CD14-positive monocyte (primary cell): ENCODE measurements around the gene CIART. TPM values are rescaled to one million over a fixed set of nuclear protein-coding genes. Genes with fewer than 3 reads are reported as not detected.

Source experiments
- DNase-seq, 3 donors: peaks; one replicate each; pipeline ENCODE4 v3.0.0-alpha.2; 2011 to 2022
- H2AFZ ChIP-seq: 2 replicates; pipeline ENCODE4 v1.6.0; 2012; ENCODE audit warnings: mild to moderate bottlenecking, low read depth, low read length, inconsistent platforms; ENCODE audit not compliant: insufficient read depth, poor library complexity, severe bottlenecking
- H3K27ac ChIP-seq, 2 donors: 1 replicate in 1 of 2; 2 replicates in 1 of 2; pipeline ENCODE4 v1.5.1; 2012 to 2013; ENCODE audit warnings: low read length in 2 of 2, control low read depth in 1 of 2, inconsistent platforms in 1 of 2, low read depth in 1 of 2, mild to moderate bottlenecking in 1 of 2
- H3K27me3 ChIP-seq, 2 donors: one replicate each; pipeline versions ENCODE4 v1.6.0 to v1.6.1; 2011 to 2013; ENCODE audit warnings: low read length in 2 of 2; ENCODE audit not compliant: control insufficient read depth in 2 of 2, insufficient read depth in 2 of 2
- H3K36me3 ChIP-seq, 2 donors: replicated peaks in 1 of 2; 1 replicate in 1 of 2; 2 replicates in 1 of 2; pipeline versions ENCODE4 v1.5.1 to v1.6.1; 2012 to 2013; ENCODE audit warnings: low read length in 2 of 2, control low read depth in 1 of 2, inconsistent platforms in 1 of 2, mild to moderate bottlenecking in 1 of 2; ENCODE audit not compliant: insufficient read depth in 2 of 2, control insufficient read depth in 1 of 2
- H3K4me1 ChIP-seq, 2 donors: 1 replicate in 1 of 2; 2 replicates in 1 of 2; pipeline versions ENCODE4 v1.5.1 to v1.6.1; 2012 to 2013; ENCODE audit warnings: low read length in 2 of 2, control low read depth in 1 of 2, inconsistent platforms in 1 of 2, mild to moderate bottlenecking in 1 of 2, moderate library complexity in 1 of 2; ENCODE audit not compliant: insufficient read depth in 2 of 2, control insufficient read depth in 1 of 2
- H3K4me2 ChIP-seq: replicated peaks from 2 replicates; pipeline ENCODE3; 2012; ENCODE audit warnings: low read length, moderate library complexity, mild to moderate bottlenecking; ENCODE audit not compliant: poor library complexity, severe bottlenecking; ENCODE audit errors: extremely low read depth
- H3K4me3 ChIP-seq, 3 experiments: fragments of 200-600 bp in 1 of 3; sonication (generic) in 1 of 3; replicated peaks in 1 of 3; 1 replicate in 2 of 3; 2 replicates in 1 of 3; pipeline ENCODE4 v1.5.1; 2011 to 2013; ENCODE audit warnings: low read length in 3 of 3, mild to moderate bottlenecking in 3 of 3, control low read depth in 2 of 3, low read depth in 2 of 3, inconsistent platforms in 1 of 3, moderate library complexity in 1 of 3
- H3K79me2 ChIP-seq: 2 replicates; pipeline ENCODE4 v1.6.0; 2012; ENCODE audit warnings: mild to moderate bottlenecking, control low read depth, inconsistent platforms, low read length, moderate library complexity; ENCODE audit not compliant: insufficient read depth
- H3K9ac ChIP-seq: 2 replicates; pipeline ENCODE4 v1.6.0; 2017; ENCODE audit warnings: low read length, mild to moderate bottlenecking; ENCODE audit not compliant: insufficient read depth, poor library complexity, severe bottlenecking
- H3K9me3 ChIP-seq, 2 donors: replicated peaks in 1 of 2; 1 replicate in 1 of 2; 2 replicates in 1 of 2; pipeline versions ENCODE4 v1.5.1 to v1.6.1; 2012 to 2013; ENCODE audit warnings: low read length in 2 of 2, control low read depth in 1 of 2; ENCODE audit not compliant: control insufficient read depth in 1 of 2, insufficient read depth in 1 of 2
- H4K20me1 ChIP-seq: 2 replicates; pipeline ENCODE4 v1.6.0; 2012; ENCODE audit warnings: mild to moderate bottlenecking, low read length, control low read depth, moderate library complexity; ENCODE audit not compliant: insufficient read depth
- H3K27ac Mint-ChIP-seq, 7 donors: one replicate each; pipeline ENCODE4 v1.8.0; 2020; ENCODE audit warnings: mild to moderate bottlenecking in 7 of 7, mixed read lengths in 7 of 7, moderate library complexity in 6 of 7, inconsistent platforms in 2 of 7
- H3K27me3 Mint-ChIP-seq, 3 donors: one replicate each; pipeline ENCODE4 v1.8.0; 2021 to 2022; ENCODE audit warnings: low read depth in 3 of 3, mild to moderate bottlenecking in 3 of 3, mixed read lengths in 3 of 3, moderate library complexity in 3 of 3, inconsistent platforms in 1 of 3
- H3K36me3 Mint-ChIP-seq, 2 donors: one replicate each; pipeline ENCODE4 v1.8.0; 2020; ENCODE audit warnings: mixed read lengths in 2 of 2, inconsistent platforms in 1 of 2, mild to moderate bottlenecking in 1 of 2
- H3K4me1 Mint-ChIP-seq: one replicate; pipeline ENCODE4 v1.8.0; 2020; ENCODE audit warnings: mild to moderate bottlenecking, mixed read lengths
- H3K4me3 Mint-ChIP-seq, 2 donors: one replicate each; pipeline ENCODE4 v1.8.0; 2020; ENCODE audit warnings: mild to moderate bottlenecking in 2 of 2, mixed read lengths in 2 of 2, moderate library complexity in 1 of 2
- H3K9me3 Mint-ChIP-seq, 7 donors: one replicate each; pipeline ENCODE4 v1.8.0; 2020 to 2022; ENCODE audit warnings: mixed read lengths in 7 of 7, mild to moderate bottlenecking in 6 of 7, moderate library complexity in 6 of 7, inconsistent platforms in 2 of 7
- WGBS: methylation state at CpG from one replicate; pipeline ENCODE4 v1.1.5; 2013; ENCODE audit warnings: missing lambda C conversion rate; ENCODE audit not compliant: insufficient coverage; 5-methylcytosine and 5-hydroxymethylcytosine counted together
- intact Hi-C, 2 donors: fragments of 100-400 bp; cut with micrococcal nuclease; formaldehyde crosslinking; loops; one replicate each; pipeline versions ENCODE4 v1.15.0 to v1.15.1; 2023
- polyA plus RNA-seq, 3 donors: library from polyadenylated mRNA; depleted of rRNA in 1 of 3; unstranded in 2 of 3; stranded (reverse) in 1 of 3; fragments of 300-500 nt in 2 of 3; fragments of >200 nt in 1 of 3; fragmentation: Illumina TruSeq in 2 of 3; gene quantifications; 1 replicate in 2 of 3; 2 replicates in 1 of 3; pipeline ENCODE4 v1.2.3, GENCODE V29; 2012 to 2021
- TF ChIP-seq, protein P1 (sequence below): fragments of 200-600 bp; IDR thresholded peaks from one replicate; pipeline ENCODE4 v1.8.0; 2022; ENCODE audit warnings: antibody characterized with exemption, mild to moderate bottlenecking

The CIART gene
- polyA plus RNA-seq, 3 donors = 0.61 TPM; not detected in 2

DNA sequence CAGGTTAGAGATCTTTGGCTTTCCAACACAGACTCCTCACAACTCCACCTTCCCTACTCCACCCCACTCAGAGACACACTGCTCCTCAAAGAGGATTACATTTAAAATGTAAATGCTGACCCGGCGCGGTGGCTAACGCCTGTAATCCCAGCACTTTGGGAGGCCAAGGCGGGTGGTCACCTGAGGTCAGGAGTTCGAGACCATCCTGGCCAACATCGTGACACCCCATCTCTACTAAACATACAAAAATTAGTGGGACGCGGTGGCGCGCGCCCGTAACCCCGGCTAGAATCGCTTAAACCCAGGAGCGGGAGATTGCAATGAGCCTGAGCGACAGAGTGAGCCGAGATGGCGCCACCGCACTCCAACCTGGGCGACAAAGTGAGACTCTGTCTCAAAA, 44.6 kb upstream of the CIART start:
- Mint-ChIP-seq H3K4me3 (no peak overlapping the region), H3K27me3 (peaks cover 0 to 2% (median 1%) of the 10 kb centered on the region in 3 donors), H3K27ac (no peak overlapping the region), H3K9me3 (no peaks in the 10 kb centered on the region), H3K36me3 (no peaks in the 10 kb centered on the region), H3K4me1 (peaks cover 16% of the 10 kb centered on the region)
- no peak for DNase-seq
- H3K27ac ChIP-seq = no peak overlapping the region
- H3K79me2 ChIP-seq = peaks cover 29% of the 10 kb centered on the region
- intact Hi-C loops = loop anchor here in 1 of 2 donors (10.0 kb wide), 1 partner anchor 53 kb away; no protein-coding TSS in a partner anchor
- H3K4me3 ChIP-seq = no peak overlapping the region
- TF ChIP-seq, protein P1, sequence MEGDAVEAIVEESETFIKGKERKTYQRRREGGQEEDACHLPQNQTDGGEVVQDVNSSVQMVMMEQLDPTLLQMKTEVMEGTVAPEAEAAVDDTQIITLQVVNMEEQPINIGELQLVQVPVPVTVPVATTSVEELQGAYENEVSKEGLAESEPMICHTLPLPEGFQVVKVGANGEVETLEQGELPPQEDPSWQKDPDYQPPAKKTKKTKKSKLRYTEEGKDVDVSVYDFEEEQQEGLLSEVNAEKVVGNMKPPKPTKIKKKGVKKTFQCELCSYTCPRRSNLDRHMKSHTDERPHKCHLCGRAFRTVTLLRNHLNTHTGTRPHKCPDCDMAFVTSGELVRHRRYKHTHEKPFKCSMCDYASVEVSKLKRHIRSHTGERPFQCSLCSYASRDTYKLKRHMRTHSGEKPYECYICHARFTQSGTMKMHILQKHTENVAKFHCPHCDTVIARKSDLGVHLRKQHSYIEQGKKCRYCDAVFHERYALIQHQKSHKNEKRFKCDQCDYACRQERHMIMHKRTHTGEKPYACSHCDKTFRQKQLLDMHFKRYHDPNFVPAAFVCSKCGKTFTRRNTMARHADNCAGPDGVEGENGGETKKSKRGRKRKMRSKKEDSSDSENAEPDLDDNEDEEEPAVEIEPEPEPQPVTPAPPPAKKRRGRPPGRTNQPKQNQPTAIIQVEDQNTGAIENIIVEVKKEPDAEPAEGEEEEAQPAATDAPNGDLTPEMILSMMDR = no peak
- H3K27me3 ChIP-seq = no peaks in the 10 kb centered on the region
- H3K4me2 ChIP-seq = no peak overlapping the region
- peaks cover 21 to 22% of the 10 kb centered on the region in 2 donors for H3K4me1 ChIP-seq
- H4K20me1 ChIP-seq = no peaks in the 10 kb centered on the region
- H3K9ac ChIP-seq = no peak overlapping the region
- H2AFZ ChIP-seq = no peak overlapping the region
- no peaks in the 10 kb centered on the region for H3K36me3 ChIP-seq
- WGBS = 94% methylated on average over 14 of the region's 21 CpGs
- no peaks in the 10 kb centered on the region for H3K9me3 ChIP-seq

DNA sequence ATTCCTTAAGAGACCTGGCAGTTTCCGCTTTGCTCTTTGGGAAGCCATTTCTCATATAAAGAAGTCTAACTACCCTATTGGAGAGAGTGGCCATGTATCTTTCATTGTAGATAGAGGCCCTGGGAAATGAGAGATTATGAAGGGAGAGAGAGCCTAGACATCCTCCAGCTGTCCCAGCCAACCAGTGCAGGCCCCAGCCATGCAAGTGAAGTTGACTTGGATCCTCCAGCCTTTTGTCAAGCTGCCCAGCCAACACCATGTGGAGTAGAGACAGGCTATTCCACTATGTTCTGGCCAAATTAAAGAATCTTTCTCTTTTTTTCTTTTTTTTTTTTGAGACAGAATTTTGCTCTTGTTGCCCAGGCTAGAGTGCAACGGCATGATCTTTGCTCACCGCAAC, 39.4 kb upstream of the CIART start:
- H3K4me1 ChIP-seq = peaks cover 0 to 2% of the 10 kb centered on the region in 2 donors
- no peaks in the 10 kb centered on the region for H4K20me1 ChIP-seq
- H3K27ac ChIP-seq = no peak overlapping the region
- Mint-ChIP-seq H3K4me3 (no peak overlapping the region), H3K4me1 (peaks cover 6% of the 10 kb centered on the region), H3K36me3 (no peaks in the 10 kb centered on the region), H3K9me3 (no peaks in the 10 kb centered on the region), H3K27ac (no peak overlapping the region), H3K27me3 (peaks cover 1 to 10% (median 6%) of the 10 kb centered on the region in 3 donors)
- H3K27me3 ChIP-seq = no peaks in the 10 kb centered on the region
- H3K79me2 ChIP-seq = no peaks in the 10 kb centered on the region
- H3K9me3 ChIP-seq = no peaks in the 10 kb centered on the region
- 100% methylated on average over 1 of the region's 3 CpGs for WGBS
- intact Hi-C loops = no loop called here
- TF ChIP-seq, protein P1 = no peak
- H2AFZ ChIP-seq = no peak overlapping the region
- DNase-seq = no peak
- H3K36me3 ChIP-seq = no peaks in the 10 kb centered on the region
- H3K4me2 ChIP-seq = no peak overlapping the region
- no peak overlapping the region for H3K9ac ChIP-seq
- H3K4me3 ChIP-seq = no peak overlapping the region
